Mucosa of rectum (tissue), 2 donors: ENCODE results near the gene MBD1.
A peak's percentile ranks its signal among the peaks of the same experiment; 100 is the strongest.
"Not testable (repeated sequence)": the region's sequence is repeated elsewhere in the genome, so short reads cannot be mapped to it uniquely, and the experiment has no call there.

ENCODE experiments used
- H3K27ac ChIP-seq, 2 donors: one replicate each; pipeline ENCODE4 v1.7.0; 2013; ENCODE audit warnings: inconsistent platforms in 2 of 2, low read depth in 2 of 2, low read length in 2 of 2
- H3K27me3 ChIP-seq, 2 donors: one replicate each; pipeline ENCODE4 v1.7.0; 2013; ENCODE audit warnings: low read length in 2 of 2; ENCODE audit not compliant: control insufficient read depth in 2 of 2, insufficient read depth in 2 of 2
- H3K36me3 ChIP-seq, 2 donors: one replicate each; pipeline ENCODE4 v1.7.0; 2013; ENCODE audit warnings: low read length in 2 of 2; ENCODE audit not compliant: control insufficient read depth in 2 of 2, insufficient read depth in 2 of 2
- H3K4me1 ChIP-seq, 2 donors: one replicate each; pipeline ENCODE4 v1.7.0; 2013; ENCODE audit warnings: low read length in 2 of 2, mild to moderate bottlenecking in 1 of 2; ENCODE audit not compliant: control insufficient read depth in 2 of 2, insufficient read depth in 2 of 2
- H3K4me3 ChIP-seq, 2 donors: one replicate each; pipeline ENCODE4 v1.7.0; 2013; ENCODE audit warnings: low read length in 2 of 2
- H3K9ac ChIP-seq, 2 donors: one replicate each; pipeline ENCODE4 v1.7.0; 2013; ENCODE audit warnings: low read length in 2 of 2, low read depth in 1 of 2, mild to moderate bottlenecking in 1 of 2
- H3K9me3 ChIP-seq, 2 donors: one replicate each; pipeline ENCODE4 v1.7.0; 2013; ENCODE audit warnings: low read length in 2 of 2; ENCODE audit not compliant: control insufficient read depth in 2 of 2
- donor health status: healthy.
- donor health status: Normal muscosa, but diverticular disease.

Gene MBD1

GRCh38 chr18:50310080-50310479, 28.8 kb upstream of the MBD1 start:
- H3K4me1 ChIP-seq: peaks cover 0 to 6% of the 10 kb centered on the region in 2 donors

GRCh38 chr18:50308851-50309250, 27.5 kb upstream of the MBD1 start:
- H3K4me1 ChIP-seq, H3K36me3 ChIP-seq, H3K9me3 ChIP-seq, H3K9ac ChIP-seq, H3K4me3 ChIP-seq, H3K27me3 ChIP-seq: not testable (repeated sequence)
- H3K27ac ChIP-seq: peak overlapping the region in 1 of 2 donors; percentile 60

More at GRCh38 chr18:50310080-50310479, 28.8 kb upstream of the MBD1 start:
- H3K9ac ChIP-seq: no peak overlapping the region
- no peak overlapping the region for H3K27ac ChIP-seq
- H3K36me3 ChIP-seq: no peaks in the 10 kb centered on the region
- no peak overlapping the region for H3K4me3 ChIP-seq
- H3K27me3 ChIP-seq: no peaks in the 10 kb centered on the region
- H3K9me3 ChIP-seq: no peaks in the 10 kb centered on the region

GRCh38 chr18:50307738-50308470, 26.6 kb upstream of the MBD1 start:
- Histone ChIP-seq H3K9me3 (no peaks in the 10 kb centered on the region), H3K9ac (peak overlapping the region; percentile 21 to 52), H3K36me3 (no peaks in the 10 kb centered on the region), H3K4me3 (peak overlapping the region; percentile 63 to 78), H3K27ac (peak overlapping the region; percentile 30 to 60), H3K27me3 (peaks cover 0 to under 1% of the 10 kb centered on the region in 2 donors), H3K4me1 (peaks cover 0 to 6% of the 10 kb centered on the region in 2 donors)

GRCh38 chr18:50307400-50307737, 26.0 kb upstream of the MBD1 start:
- Histone ChIP-seq H3K4me3 (peak overlapping the region; percentile 63 to 78), H3K36me3 (no peaks in the 10 kb centered on the region), H3K27ac (peak overlapping the region in 1 of 2 donors; percentile 38), H3K4me1 (peaks cover 0 to 6% of the 10 kb centered on the region in 2 donors), H3K9ac (peak overlapping the region; percentile 21 to 28), H3K9me3 (no peaks in the 10 kb centered on the region), H3K27me3 (peaks cover 0 to 3% of the 10 kb centered on the region in 2 donors)

GRCh38 chr18:50306944-50307343, 25.6 kb upstream of the MBD1 start:
- H3K9me3 ChIP-seq: no peaks in the 10 kb centered on the region
- peak overlapping the region in 1 of 2 donors; percentile 28 for H3K9ac ChIP-seq
- H3K4me3 ChIP-seq: peak overlapping the region in 1 of 2 donors; percentile 78
- peaks cover 0 to 6% of the 10 kb centered on the region in 2 donors for H3K4me1 ChIP-seq
- peaks cover 0 to 3% of the 10 kb centered on the region in 2 donors for H3K27me3 ChIP-seq
- H3K27ac ChIP-seq: peak overlapping the region in 1 of 2 donors; percentile 38
- H3K36me3 ChIP-seq: no peaks in the 10 kb centered on the region

- peaks cover 0 to 12% of the 10 kb centered on the region in 2 donors for H3K27me3 ChIP-seq
- H3K9me3 ChIP-seq: no peaks in the 10 kb centered on the region
- peaks cover 0 to 3% of the 10 kb centered on the region in 2 donors for H3K4me1 ChIP-seq
- no peaks in the 10 kb centered on the region for H3K36me3 ChIP-seq
- H3K9ac ChIP-seq: no peak overlapping the region
- no peak overlapping the region for H3K27ac ChIP-seq
- H3K4me3 ChIP-seq: no peak overlapping the region
Observed at GRCh38 chr18:50301074-50301473, 19.8 kb upstream of the MBD1 start.

GRCh38 chr18:50299626-50300388, 18.5 kb upstream of the MBD1 start:
- no peaks in the 10 kb centered on the region for H3K9me3 ChIP-seq
- no peak overlapping the region for H3K27ac ChIP-seq
- H3K27me3 ChIP-seq: peaks cover 0 to 12% of the 10 kb centered on the region in 2 donors

GRCh38 chr18:50298443-50299284, 17.3 kb upstream of the MBD1 start:
- Histone ChIP-seq H3K27me3 (peaks cover 0 to 12% of the 10 kb centered on the region in 2 donors), H3K27ac (no peak overlapping the region), H3K36me3 (no peaks in the 10 kb centered on the region), H3K4me1 (peaks cover 0 to 3% of the 10 kb centered on the region in 2 donors), H3K9ac (no peak overlapping the region), H3K9me3 (no peaks in the 10 kb centered on the region), H3K4me3 (peak overlapping the region; percentile 67 to 79)

More at GRCh38 chr18:50299626-50300388, 18.5 kb upstream of the MBD1 start:
- Histone ChIP-seq H3K4me3 (no peak overlapping the region), H3K4me1 (peaks cover 0 to 3% of the 10 kb centered on the region in 2 donors), H3K9ac (no peak overlapping the region), H3K36me3 (no peaks in the 10 kb centered on the region)

GRCh38 chr18:50297621-50298442, 16.5 kb upstream of the MBD1 start:
- Histone ChIP-seq H3K9me3 (no peaks in the 10 kb centered on the region), H3K4me1 (peaks cover 0 to 3% of the 10 kb centered on the region in 2 donors), H3K27ac (no peak overlapping the region), H3K4me3 (peak overlapping the region; percentile 67 to 79), H3K9ac (peak overlapping the region; percentile 26 to 41), H3K36me3 (no peaks in the 10 kb centered on the region), H3K27me3 (peaks cover 0 to 11% of the 10 kb centered on the region in 2 donors)
